ENCODE data around the gene SNX15.
"Not testable (repeated sequence)": the region's sequence is repeated elsewhere in the genome, so short reads cannot be mapped to it uniquely, and the experiment has no call there.

SNX15 gene

GRCh38 chr11:65016705-65017104 lies 10.5 kb upstream of the SNX15 start:
- no peak for DNase-seq

DNA sequence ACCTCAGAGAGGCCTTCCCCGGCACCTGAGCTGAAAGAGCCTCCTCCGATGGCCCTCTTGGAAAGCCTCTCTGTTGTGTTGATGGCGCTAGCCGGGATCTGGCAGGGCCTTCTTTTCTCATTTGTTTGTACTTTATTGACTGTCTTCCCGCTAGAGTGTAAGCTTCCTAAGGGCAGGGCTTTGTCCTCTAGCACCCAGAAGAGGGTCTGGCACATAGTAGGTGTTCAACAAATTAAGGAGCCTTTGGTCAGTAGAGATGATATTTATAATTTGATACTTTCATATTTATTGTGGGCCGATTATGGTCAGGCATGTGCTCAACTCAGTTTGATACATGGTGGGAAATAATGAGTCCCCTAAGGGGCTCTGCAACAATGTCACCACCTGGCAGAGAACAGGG lies 9.3 kb upstream of the SNX15 start:
- no peak for DNase-seq

DNA sequence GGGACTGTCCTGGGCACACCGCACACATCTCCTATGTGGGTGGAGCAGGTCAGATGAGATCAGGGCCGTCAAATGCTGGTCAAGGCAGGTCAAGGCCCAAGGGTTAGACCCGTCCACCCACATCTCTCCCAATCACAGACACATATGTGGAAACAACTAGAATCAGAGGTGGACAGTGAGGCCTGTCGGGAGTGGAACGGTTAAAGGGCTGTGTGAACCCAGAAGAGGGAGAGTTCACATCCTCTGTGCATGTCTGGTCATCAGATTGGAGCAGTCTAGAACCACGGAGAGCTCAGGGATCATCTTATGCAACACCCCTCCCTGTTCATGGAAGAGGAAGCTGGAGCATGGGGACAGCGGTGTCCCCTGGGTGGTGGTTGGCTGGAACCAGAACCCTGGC lies 7.4 kb upstream of the SNX15 start:
- no peak for DNase-seq

- no peak for DNase-seq
Measured at GRCh38 chr11:65021003-65021402, 6.2 kb upstream of the SNX15 start.

- DNase-seq = no peak
Measured at GRCh38 chr11:65021509-65021908, 5.7 kb upstream of the SNX15 start.

DNA sequence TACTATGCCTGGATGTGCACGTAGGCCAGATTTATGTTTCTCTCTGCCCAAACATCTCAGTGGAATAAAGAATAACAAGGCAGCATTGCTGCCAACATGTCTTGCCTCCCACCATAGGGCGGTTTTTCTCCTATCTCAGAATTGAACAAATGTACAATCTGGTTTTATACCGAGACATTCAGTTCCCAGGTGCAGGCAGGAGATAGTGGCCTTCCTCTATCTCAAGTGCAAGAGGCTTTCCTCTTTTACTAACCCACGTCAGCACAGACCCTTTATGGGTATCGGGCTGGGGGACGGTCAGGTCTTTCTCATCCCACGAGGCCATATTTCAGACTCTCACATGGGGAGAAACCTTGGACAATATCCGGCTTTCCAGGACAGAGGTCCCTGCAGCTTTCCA lies 3.7 kb upstream of the SNX15 start:
- DNase-seq = not testable (repeated sequence)

GRCh38 chr11:65026810-65027209 lies 429 bp upstream of the SNX15 start:
- no peak for DNase-seq

- no peak for DNase-seq
Measured at GRCh38 chr11:65032216-65032615, 5.0 kb downstream of the SNX15 start.

DNA sequence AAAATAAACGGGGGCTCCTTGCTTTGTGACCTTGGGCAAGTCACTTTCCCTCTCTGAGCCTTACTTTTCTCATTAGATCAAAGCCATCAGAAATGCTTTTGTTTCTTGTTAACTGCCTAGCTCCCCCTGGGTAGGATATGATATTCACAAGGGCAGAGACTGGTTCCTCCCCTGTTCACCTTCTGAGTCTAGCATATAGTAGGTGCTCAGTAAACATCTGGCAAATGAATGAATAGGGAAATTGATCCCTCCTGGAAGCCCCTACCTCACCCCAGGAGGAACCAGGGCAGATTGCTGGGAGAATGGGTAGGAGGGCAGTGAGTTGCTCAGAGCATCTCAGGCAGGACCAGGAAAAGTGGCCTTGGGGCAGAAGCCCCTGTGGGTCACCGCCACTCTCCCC lies 7.2 kb downstream of the SNX15 start:
- DNase-seq = no peak

DNA sequence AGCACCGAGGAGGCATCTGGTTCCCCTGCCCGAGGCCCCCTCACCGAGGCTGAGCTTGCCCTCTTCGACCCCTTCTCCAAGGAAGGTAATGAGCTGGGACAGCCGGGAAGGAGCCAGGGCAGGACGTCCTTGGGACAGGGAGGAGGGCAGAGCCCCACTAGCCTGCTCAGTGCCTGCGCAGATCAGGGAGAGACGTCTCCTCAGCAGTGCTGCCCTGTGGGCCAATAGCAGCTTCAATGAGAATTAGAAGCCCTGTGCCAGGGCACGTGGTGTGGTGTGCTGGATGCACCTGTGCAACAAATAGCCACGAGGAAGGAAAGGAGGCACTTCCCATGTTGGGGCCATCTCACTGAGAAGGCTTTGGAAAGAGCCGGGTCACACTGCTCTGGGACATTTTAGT lies 8.3 kb downstream of the SNX15 start:
- no peak for DNase-seq

DNA sequence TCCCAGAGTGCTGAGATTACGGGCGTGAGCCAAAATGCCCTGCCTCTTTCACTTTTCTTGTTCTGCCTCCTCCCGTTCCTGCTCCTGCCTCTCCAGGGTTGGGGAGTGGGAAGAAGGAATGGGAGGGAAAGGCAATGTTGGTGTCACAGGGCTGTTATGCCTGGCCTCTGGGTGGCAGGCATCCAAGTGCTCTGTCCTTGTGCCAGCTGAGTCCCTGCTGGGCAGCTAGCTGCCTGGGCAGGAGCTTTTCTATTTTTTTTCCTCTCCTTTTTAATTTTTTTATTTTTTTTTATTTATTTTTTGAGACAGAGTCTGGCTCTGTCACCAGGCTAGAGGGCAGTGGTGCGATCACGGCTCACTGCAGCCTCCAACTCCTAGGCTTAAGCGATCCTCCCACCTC lies 9.7 kb downstream of the SNX15 start:
- no peak for DNase-seq

DNA sequence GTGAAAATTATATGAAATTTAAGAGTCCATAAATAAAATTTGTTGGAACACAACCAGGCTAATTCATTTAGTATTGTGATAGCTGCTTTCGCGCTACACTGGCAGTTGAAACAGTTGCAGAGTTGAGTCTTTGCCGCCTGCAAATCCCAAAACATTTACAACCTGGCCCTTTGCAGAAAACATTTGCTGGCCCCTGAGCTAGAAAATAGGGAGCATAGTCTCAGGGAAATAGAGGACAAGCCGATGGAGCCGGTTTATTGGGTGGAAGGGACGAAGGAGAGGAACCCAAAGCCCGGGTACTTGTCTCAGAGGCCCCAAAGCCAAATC lies 13.2 kb downstream of the SNX15 start:
- no peak for DNase-seq

GRCh38 chr11:65040847-65041622 lies 13.8 kb downstream of the SNX15 start, which contains the start of gene SAC3D1:
TSS of gene SAC3D1 (plus strand) at chr11:65041210. CDS start at chr11:65041293, 83 bp downstream.
- DNase-seq = peak; percentile 98

DNA sequence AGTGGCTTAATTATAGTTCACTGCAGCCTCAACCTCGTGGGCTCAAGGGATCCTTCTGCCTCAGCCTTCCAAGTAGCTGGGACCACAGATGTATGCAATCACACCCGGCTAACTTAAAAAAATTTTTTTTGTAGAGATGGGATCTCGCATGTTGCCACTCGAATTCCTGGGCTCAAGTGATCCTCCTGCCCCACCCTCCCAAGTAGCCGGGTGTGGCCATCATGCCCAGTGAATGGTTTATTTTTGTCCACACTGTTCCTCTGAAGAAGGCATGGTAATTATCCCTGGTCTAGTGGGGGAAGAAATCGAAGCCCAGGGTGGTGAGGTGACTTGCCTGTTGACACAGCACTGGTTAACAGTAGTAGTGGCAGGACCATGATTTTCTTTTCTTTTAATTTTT lies 15.7 kb downstream of the SNX15 start:
- no peak for DNase-seq

DNA sequence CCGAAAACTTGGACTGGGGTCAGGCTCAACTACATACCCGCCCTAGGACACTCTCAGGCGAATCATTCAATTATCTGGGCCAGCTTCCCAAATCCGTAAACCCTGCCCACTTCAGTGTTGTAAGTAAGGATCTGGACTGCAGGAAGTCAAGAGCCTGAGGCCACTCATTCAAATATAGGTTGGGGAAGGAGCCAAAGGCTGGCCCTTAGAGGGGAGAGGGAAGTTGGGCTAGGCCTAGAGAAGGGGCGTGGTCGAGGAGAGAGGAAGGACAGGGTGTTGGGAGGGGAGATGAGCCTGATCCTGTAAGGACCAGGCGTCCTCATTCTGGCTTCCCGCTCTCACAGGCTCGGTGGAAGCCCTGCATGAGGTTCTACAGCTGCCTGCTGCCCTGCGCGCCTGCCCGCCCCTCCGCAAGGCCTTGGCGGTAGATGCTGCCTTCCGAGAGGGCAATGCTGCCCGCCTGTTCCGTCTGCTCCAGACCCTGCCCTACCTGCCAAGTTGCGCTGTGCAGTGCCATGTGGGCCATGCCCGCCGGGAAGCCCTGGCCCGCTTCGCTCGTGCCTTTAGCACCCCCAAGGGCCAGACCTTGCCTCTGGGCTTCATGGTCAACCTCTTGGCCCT lies 16.8 kb downstream of the SNX15 start:
- DNase-seq = no peak

DNA sequence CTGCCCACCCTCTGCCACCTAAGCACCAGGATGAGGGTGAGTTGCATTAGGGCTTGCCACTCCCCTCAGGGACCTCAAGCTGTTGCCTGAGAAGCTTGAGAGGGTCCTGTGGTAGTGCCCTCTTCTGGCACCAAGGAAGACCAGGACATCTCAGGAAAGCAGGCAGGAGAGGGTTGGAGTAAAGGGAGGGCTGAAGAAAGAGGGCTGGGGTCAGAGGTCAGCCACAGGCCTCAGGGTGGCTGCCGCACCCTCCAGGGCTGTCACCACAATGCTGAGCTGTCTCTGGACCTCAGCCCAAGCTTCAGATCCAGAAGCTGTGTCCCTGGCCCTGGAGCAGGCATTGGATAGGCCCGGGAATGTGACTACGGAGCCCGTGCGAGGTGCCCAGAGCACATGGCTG lies 17.8 kb downstream of the SNX15 start:
- DNase-seq = no peak

DNA sequence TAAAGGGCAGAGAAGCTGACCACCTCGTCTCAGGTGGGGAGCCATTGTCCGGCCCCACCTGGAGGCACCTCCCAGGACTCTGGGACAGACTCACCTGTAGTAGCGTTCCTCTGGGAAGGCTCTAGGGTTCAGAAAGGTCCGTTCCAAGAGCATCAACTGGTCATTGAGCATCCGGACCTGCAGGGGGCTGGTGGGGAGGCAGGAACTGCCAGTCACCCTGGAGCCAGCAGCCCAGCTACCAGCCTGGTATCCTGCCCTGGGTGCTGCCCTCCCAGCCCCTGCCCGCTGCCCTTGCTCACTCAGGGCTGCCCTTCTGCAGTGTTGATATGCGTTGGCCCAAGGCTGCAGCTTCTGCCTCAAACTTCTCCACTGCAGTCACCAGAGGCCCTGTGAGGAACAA lies 18.5 kb downstream of the SNX15 start:
- no peak for DNase-seq

DNA sequence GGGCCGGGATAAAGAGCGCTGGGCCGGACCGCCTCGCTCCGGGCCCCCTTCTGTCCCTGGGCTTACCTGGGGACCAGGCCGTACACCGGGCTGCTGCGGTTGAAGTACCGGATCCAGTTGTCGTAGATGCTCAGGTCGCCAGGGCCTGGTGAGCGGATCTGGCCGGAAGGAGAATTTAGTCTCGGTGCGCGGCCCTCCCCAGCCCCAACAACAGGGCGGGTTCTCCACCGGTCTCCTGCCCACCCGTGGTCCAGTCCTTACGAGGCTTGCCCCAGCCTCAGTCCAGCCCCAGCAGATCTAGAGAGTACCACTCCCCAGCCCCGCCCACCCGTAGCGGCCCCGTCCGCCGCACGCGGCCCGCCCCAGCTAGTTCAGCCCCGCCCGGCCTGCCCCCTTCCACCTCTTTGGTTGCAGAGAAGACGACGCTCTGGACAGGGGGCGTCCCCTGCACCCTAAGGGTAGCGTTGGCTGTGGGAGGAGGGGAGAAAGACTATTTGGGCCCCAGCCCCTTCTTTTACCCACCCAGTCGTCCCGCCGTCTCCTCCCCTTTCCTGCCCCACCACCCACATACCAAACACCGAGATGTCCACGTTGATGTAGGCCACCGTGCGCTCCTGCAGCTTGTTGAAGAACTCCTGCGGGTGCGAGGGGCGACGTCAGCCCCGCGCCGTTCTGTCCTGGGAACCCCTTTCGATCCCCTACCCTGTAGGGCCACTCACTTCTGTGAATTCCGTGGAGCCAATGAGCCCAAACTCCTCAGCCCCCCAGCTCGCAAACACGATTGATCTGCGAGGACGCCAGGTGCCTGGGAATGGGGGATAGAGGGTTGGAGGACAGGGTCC lies 20.6 kb downstream of the SNX15 start:
- DNase-seq = no peak

GRCh38 chr11:65051398-65051858 lies 24.2 kb downstream of the SNX15 start:
- no peak for DNase-seq

DNA sequence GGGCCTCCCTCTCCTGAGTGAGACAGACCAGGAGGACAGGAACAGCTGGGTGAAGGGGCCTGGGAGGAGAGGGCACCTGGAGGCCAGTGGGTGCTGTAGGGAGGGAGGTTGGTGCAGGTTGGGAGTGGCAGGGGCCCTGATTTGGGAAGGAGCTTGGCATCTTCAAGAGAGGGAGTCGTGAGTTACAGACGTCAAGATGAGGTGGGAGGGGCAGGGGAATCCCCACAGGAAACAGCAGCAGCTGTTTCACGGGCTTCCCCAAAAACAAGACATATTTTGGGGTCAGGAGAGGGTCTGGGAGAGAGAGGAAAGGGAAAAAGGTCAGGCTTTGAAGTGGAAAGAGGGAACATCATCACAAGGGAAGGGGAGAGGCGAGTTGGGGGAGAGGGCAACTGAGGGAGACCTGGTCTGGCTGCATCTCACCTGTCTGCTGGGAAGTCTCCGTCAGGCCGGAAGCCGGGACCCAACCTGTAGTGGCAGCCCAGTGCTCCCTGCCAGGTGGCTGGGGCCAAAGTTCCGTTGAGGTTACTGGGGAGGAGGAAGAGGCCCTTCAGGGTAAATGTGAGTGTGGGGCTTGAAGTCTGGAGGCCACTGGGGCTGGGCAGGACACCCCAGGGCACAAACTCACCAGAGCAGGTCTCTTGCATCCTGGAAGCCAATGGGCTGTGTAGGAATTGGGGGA lies 26.7 kb downstream of the SNX15 start:
- DNase-seq = peak; percentile 17

- DNase-seq = no peak
Measured at GRCh38 chr11:65055538-65055937, 28.3 kb downstream of the SNX15 start.

DNA sequence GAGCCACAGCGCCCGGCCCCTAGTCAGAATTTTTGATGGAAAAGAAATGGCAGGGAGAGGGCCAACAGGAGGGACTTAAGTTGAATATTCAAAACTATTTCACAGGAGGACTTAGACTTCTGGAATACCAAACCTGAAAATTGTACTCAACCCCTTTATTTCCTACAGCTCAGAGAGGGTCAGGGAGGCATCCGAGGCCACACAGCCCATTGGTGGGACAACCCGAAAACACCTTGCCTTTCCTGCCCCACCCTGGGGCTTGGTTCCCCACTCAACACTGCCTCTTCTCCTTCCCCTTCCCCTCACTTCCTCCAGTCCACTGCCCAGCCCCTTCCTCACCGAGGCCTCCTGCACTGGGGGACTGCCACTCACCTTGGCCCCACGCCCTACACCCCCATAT lies 29.8 kb downstream of the SNX15 start:
- no peak for DNase-seq

GRCh38 chr11:65057526-65057925 lies 30.3 kb downstream of the SNX15 start:
- DNase-seq = no peak

All from RPMI8226 (cell line).